GM12873 (cell line): ENCODE measurements around the gene CHST15.

Experiments
- CTCF ChIP-seq: IDR thresholded peaks from 2 replicates; pipeline ENCODE4 v1.5.1; 2012; ENCODE audit warnings: low read depth, mild to moderate bottlenecking, moderate library complexity, low read length, control low read depth; ENCODE audit not compliant: insufficient read depth; ENCODE audit errors: missing control alignments

CHST15 gene

GRCh38 chr10:124122211-124122610 is 28.8 kb upstream of the CHST15 start:
- no peak for TF ChIP-seq CTCF

- no peak for TF ChIP-seq CTCF
Observed at GRCh38 chr10:124120410-124121061, 27.1 kb upstream of the CHST15 start.

GRCh38 chr10:124119946-124120345 is 26.5 kb upstream of the CHST15 start:
- no peak for TF ChIP-seq CTCF

- TF ChIP-seq CTCF, result no peak
Observed at GRCh38 chr10:124119216-124119615, 25.8 kb upstream of the CHST15 start.

GRCh38 chr10:124117833-124118232 is 24.4 kb upstream of the CHST15 start:
- TF ChIP-seq CTCF, result no peak

GRCh38 chr10:124117511-124117785 is 24.1 kb upstream of the CHST15 start:
- TF ChIP-seq CTCF, result no peak

- no peak for TF ChIP-seq CTCF
Observed at GRCh38 chr10:124116771-124117510, 23.5 kb upstream of the CHST15 start.
